ENCODE measurements around the gene FAM151A. TPM values are rescaled to one million over a fixed set of nuclear protein-coding genes. Genes with fewer than 3 reads are reported as not detected.

Gene FAM151A
- total and polyA plus RNA-seq, 2 donors (not counting 3 experiments of a cell fraction or from before 2014, with no cell fraction given): not detected

- H3K4me2 ChIP-seq (ENCODE audit: insufficient read depth, low read length): no peak overlapping the region
- ChIA-PET CTCF (no interaction called here), POLR2A (no interaction called here)
- BruUV-seq (replicated peaks): no TSS peak
- FAIRE-seq: peak; percentile 72
- H4K20me1 ChIP-seq (replicated peaks; ENCODE audit: control insufficient read depth, extremely low read depth, insufficient read depth, low read length): no peaks in the 10 kb centered on the region
- TF ChIP-seq CTCF (IDR thresholded peaks at IDR 0.05; ENCODE audit: extremely low read depth in 1 of 2, insufficient read depth in 1 of 2, low read depth in 1 of 2, low read length in 2 of 2) (no peak), MAX (IDR thresholded peaks at IDR 0.05; ENCODE audit: insufficient read depth, insufficient read length) (no peak), EZH2 (IDR thresholded peaks at IDR 0.05; ENCODE audit: borderline replicate concordance, low read depth, low read length, severe bottlenecking) (no peak), JUN (IDR thresholded peaks at IDR 0.05; ENCODE audit: borderline replicate concordance, insufficient read depth, insufficient read length, low read depth) (no peak), POLR2AphosphoS5 (IDR thresholded peaks at IDR 0.05; ENCODE audit: insufficient read depth, low read depth, low read length) (no peak), MYC (IDR thresholded peaks at IDR 0.05; ENCODE audit: low read depth, low read length) (no peak), POLR2A (IDR thresholded peaks at IDR 0.05; ENCODE audit: low read depth, low read length) (no peak), FOS (IDR thresholded peaks at IDR 0.05; ENCODE audit: borderline replicate concordance, insufficient read depth, low read length) (no peak), GATA2 (IDR thresholded peaks at IDR 0.05; ENCODE audit: insufficient read depth, insufficient read length, low read depth, low read length) (no peak)
- no peaks in the 10 kb centered on the region for H3K9me3 ChIP-seq (replicated peaks; ENCODE audit: control insufficient read depth, insufficient read depth, low read length)
- no peak overlapping the region for H3K27ac ChIP-seq (ENCODE audit: insufficient read depth, low read depth, low read length)
- dilution Hi-C loops (cut with MboI; ENCODE audit: extremely low pct_ligation_motif_present, low sequenced_read_pairs) (no loop called here), intact Hi-C loops (cut with micrococcal nuclease) (no loop called here)
- H3K36me3 ChIP-seq (ENCODE audit: control insufficient read depth in 2 of 2, extremely low read depth in 1 of 2, insufficient read depth in 2 of 2, low read length in 2 of 2): no peaks in the 10 kb centered on the region
- H3K79me2 ChIP-seq (ENCODE audit: control insufficient read depth, insufficient read depth, low read length): no peaks in the 10 kb centered on the region
- no peak overlapping the region for H2AFZ ChIP-seq (ENCODE audit: low read depth, low read length)
- H3K27me3 ChIP-seq (ENCODE audit: control insufficient read depth in 2 of 2, insufficient read depth in 2 of 2, low read length in 2 of 2): no peaks in the 10 kb centered on the region
- peaks cover 3% of the 10 kb centered on the region for H3K4me1 ChIP-seq (ENCODE audit: control insufficient read depth, extremely low read depth, insufficient read depth, low read length)
- no peak overlapping the region for H3K9ac ChIP-seq (replicated peaks; ENCODE audit: extremely low read depth, insufficient read depth, low read length)
- H3K9me1 ChIP-seq (replicated peaks; ENCODE audit: control insufficient read depth, extremely low read depth, insufficient read depth, low read length): no peaks in the 10 kb centered on the region
- no peak overlapping the region for H3K4me3 ChIP-seq (replicated peaks in 1 of 3; ENCODE audit: insufficient read depth in 1 of 3, low read depth in 1 of 3, low read length in 3 of 3)
- peak; percentile 77 for DNase-seq (ENCODE audit: low read depth, low spot score)
Observed at GRCh38 chr1:54577612-54578011, 45.7 kb downstream of the FAM151A start.

Data from endothelial cell of umbilical vein (primary cell).